Epithelial cell of proximal tubule (primary cell): Measurements from ENCODE around the gene MYCN. TPM values are rescaled to one million over a fixed set of nuclear protein-coding genes. Genes with fewer than 3 reads are reported as not detected.

ENCODE experiments used
- DNase-seq: peaks from one replicate; pipeline ENCODE4 v3.0.0-alpha.2; 2011; ENCODE audit warnings: low read depth
- H3K4me3 ChIP-seq: 2 replicates; pipeline ENCODE4 v1.5.1; 2011; ENCODE audit warnings: low read depth, mild to moderate bottlenecking, low read length
- total RNA-seq: library from RNA; depleted of rRNA; stranded (reverse); fragments of >200 nt; gene quantifications from 2 replicates; pipeline ENCODE4 v1.2.3, GENCODE V29; 2015
- TF ChIP-seq, protein P1 (sequence below): conservative IDR thresholded peaks from 2 replicates; pipeline ENCODE4 v1.5.1; 2012; ENCODE audit warnings: low read depth, mild to moderate bottlenecking, low read length

The MYCN gene
- total RNA-seq, 1 donor from 2014 or later: 3.0 TPM

DNA sequence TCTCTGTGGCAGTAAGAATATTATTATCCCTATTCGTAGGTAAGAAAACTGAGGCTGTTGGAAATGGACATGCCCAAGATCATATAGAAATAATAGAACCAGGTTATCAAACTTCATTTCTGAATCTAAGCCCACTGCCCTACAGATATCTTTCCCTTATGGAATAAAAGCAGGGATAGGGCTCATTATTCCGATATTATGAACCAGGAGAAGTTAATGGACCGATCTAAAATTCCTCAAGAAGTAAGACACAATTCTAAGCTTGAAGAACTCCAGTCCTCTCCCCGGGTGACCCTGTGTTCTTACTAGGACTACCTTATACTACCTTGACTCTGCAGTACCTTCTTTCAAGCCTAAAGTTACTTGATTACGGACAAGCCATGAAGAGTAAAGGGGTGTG lies 8.4 kb upstream of the MYCN start:
- no peak overlapping the region for H3K4me3 ChIP-seq
- DNase-seq: no peak
- TF ChIP-seq, protein P1, sequence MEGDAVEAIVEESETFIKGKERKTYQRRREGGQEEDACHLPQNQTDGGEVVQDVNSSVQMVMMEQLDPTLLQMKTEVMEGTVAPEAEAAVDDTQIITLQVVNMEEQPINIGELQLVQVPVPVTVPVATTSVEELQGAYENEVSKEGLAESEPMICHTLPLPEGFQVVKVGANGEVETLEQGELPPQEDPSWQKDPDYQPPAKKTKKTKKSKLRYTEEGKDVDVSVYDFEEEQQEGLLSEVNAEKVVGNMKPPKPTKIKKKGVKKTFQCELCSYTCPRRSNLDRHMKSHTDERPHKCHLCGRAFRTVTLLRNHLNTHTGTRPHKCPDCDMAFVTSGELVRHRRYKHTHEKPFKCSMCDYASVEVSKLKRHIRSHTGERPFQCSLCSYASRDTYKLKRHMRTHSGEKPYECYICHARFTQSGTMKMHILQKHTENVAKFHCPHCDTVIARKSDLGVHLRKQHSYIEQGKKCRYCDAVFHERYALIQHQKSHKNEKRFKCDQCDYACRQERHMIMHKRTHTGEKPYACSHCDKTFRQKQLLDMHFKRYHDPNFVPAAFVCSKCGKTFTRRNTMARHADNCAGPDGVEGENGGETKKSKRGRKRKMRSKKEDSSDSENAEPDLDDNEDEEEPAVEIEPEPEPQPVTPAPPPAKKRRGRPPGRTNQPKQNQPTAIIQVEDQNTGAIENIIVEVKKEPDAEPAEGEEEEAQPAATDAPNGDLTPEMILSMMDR: no peak

DNA sequence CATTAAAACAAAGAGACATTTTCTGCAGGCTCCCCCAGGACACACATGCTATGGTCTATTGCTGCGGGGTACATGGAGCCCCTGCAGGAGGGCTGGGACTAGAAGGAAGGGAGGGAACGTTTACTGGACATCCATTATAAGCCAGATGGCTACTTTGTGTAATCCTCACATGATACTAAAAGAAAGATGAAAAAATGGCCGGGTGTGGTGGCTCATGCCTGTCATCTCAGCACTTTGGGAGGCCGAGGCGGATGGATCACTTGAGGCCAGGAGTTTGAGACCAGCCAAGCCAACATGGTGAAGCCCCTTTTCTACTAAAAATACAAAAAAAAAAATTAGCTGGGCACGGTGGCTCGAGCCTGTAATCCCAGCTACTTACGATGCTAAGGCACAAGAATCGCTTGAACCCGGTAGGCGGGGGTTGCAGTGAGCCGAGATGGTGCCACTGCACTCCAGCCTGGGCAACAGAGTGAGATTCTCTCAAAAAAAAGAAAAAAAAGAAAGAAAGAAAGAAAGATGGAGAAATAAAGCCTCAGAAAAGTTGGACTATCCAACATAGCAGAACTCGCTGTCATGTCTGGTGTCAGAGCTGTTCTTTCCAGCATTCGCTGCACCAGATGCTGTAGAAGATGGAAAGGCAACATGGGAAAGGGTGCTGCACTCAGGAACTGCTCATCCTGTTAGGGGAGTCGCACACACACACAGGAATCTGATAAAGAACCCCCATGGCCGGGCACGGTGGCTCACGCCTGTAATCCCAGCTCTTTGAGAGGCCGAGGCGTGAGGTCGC lies 7.8 kb upstream of the MYCN start:
- no peak for DNase-seq
- H3K4me3 ChIP-seq: no peak overlapping the region
- TF ChIP-seq, protein P1: no peak

DNA sequence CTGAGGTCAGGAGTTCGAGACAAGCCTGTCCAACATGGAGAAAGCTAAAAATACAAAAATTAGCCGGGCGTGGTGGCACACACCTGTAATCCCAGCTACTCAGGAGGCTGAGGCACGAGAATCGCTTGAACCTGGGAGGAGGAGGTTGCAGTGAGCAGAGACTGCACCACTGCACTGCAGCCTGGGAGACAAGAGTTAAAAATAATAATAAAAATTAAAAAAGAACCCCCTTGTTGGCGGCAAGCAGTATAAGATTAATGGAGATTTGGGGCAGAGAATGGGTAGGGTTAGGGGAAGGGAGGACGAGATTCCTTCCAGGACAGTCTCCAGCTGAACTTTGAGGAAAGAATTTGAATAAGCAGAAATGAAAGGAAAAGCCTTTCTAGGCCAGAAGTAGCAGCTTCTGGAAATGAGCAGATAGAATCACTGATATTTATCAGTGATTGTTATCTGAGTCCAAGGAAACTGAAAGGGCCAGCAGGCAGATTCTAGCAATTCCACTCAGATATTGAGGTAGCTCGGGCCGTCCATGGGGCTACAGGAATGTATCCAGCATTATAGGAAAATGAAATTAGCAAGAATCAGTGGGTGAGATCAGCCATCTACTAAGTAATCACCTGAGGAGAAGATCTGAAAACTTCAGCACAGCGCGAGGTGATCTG lies 7.0 kb upstream of the MYCN start:
- TF ChIP-seq, protein P1: no peak
- DNase-seq: no peak
- no peak overlapping the region for H3K4me3 ChIP-seq

DNA sequence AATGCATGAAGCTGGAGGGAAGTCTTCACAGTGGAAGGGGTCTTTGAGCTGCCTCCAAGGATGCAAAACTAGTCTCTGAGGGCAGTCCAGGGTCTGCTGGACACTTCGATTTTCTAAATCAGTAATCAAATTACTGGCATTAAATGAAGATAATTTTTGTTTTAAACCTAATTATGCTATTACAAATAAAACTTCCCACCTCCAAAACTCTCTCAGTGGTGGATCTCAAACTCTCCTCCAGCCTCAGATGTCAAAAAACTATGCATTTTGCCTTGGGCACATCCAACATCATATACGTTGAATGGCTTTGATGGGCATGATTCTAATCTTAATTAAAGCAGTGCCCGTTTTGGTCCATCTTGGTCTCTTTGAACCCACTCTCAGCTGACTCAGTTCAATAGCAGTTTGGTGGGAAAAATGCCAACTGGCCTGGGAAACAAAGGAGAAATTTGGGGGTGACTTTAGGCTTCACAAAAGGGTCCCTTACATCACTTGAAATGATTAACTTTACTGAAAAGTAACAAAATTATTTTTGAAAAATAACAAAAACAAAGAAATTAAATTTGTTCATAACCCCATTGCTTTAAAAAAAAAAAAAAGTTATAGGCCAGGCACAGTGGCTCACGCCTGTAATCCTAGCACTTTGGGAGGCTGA lies 5.9 kb upstream of the MYCN start:
- TF ChIP-seq, protein P1: no peak
- no peak overlapping the region for H3K4me3 ChIP-seq
- DNase-seq: no peak

DNA sequence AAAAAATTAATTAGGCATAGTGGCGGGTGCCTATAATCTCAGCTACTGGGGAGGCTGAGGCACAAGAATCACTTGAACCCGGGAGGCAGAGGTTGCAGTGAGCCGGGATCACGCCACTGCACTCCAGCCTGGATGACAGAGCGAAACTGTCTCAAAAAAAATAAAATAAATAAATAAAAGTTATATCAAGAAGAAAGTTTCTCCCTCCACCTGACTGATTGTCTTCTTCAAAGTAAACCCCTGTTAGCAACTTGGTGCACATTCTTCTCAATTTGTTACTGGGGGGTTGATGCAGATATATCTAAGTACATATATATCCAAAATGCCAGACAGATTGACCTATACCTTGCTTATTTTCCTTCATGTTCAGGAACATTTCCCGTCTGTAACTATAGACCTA lies 5.2 kb upstream of the MYCN start:
- TF ChIP-seq, protein P1: no peak

DNA sequence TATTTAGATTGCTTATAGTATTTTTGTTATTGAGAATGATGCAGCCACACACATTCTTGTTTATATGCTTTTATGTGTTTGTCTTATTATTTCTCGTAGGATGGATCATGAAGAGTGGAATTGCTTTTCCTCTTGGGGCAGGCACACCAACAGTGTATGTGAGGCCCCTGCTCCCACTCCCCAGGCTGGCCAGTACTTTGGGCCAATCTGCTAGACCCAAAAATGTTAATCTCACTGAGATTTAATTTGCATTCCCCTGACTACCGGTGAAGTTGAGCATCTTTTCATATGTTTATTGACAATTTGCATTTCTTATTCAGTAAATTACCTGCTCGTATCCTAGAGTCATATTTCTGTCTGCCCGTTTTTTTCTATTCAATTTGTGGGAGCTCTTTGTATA lies 4.7 kb upstream of the MYCN start:
- DNase-seq: no peak
- TF ChIP-seq, protein P1: no peak
- H3K4me3 ChIP-seq: no peak overlapping the region

More for the DNA sequence above, 5.2 kb upstream of the MYCN start:
- no peak for DNase-seq
- H3K4me3 ChIP-seq: no peak overlapping the region
